K562 (cell line): Measurements from ENCODE around the gene SLC39A13. TPM values are rescaled to one million over a fixed set of nuclear protein-coding genes. Genes with fewer than 3 reads are reported as not detected.
A peak's percentile ranks its signal among the peaks of the same experiment; 100 is the strongest.

Source experiments
- ARNT ChIP-seq, 2 experiments: fragments of 450-650 bp; IDR thresholded peaks; 2 replicates each; pipeline ENCODE4 v1.6.1; 2016; ENCODE audit warnings: mild to moderate bottlenecking in 1 of 2
- CEBPG ChIP-seq, 3 experiments: fragments of 200-800 bp in 1 of 3; sonication (Bioruptor generic) in 1 of 3; sonication (generic) in 1 of 3; formaldehyde crosslinking in 1 of 3; IDR thresholded peaks in 2 of 3; conservative IDR thresholded peaks in 1 of 3; 2 replicates each; pipeline versions ENCODE4 v1.6.1 to v1.8.0; 2016 to 2022; ENCODE audit warnings: missing compliant biosample characterization in 2 of 3, missing genetic modification characterization in 2 of 3, mild to moderate bottlenecking in 1 of 3, missing genetic modification reagents in 1 of 3
- KLF1 ChIP-seq: fragments of 450-650 bp; IDR thresholded peaks from 2 replicates; pipeline ENCODE4 v1.6.1; 2016; ENCODE audit warnings: missing genetic modification characterization, missing compliant biosample characterization
- MAFF ChIP-seq: IDR thresholded peaks from 2 replicates; pipeline ENCODE4 v1.6.1; 2012; ENCODE audit warnings: low read length, improper control_type of control experiment
- MCM5 ChIP-seq: fragments of 450-650 bp; IDR thresholded peaks from 2 replicates; pipeline ENCODE4 v1.6.1; 2016; ENCODE audit warnings: low read depth
- NFRKB ChIP-seq: fragments of 450-650 bp; IDR thresholded peaks from 2 replicates; pipeline ENCODE4 v1.6.1; 2016; ENCODE audit warnings: low read depth
- NKRF ChIP-seq: fragments of 450-650 bp; IDR thresholded peaks from 2 replicates; pipeline ENCODE4 v1.6.1; 2016; ENCODE audit warnings: borderline replicate concordance
- NR2C1 ChIP-seq, 2 experiments: fragments of 450-650 bp; IDR thresholded peaks; 2 replicates each; pipeline ENCODE4 v1.6.1; 2017; ENCODE audit warnings: mild to moderate bottlenecking in 2 of 2, antibody characterized with exemption in 1 of 2, inconsistent platforms in 1 of 2, missing compliant biosample characterization in 1 of 2, missing genetic modification characterization in 1 of 2
- SLC30A9 ChIP-seq: fragments of 250-450 bp; sonication (Bioruptor Pico); IDR thresholded peaks from 2 replicates; pipeline ENCODE4 v1.8.0; 2022; ENCODE audit warnings: mild to moderate bottlenecking, moderate library complexity
- SNRNP70 ChIP-seq: fragments of 200-400 bp; formaldehyde crosslinking; optimal IDR thresholded peaks from 2 replicates; pipeline ENCODE3; 2017; ENCODE audit warnings: low read depth, low read length
- TEAD2 ChIP-seq: fragments of 450-650 bp; IDR thresholded peaks from 2 replicates; pipeline ENCODE4 v1.6.1; 2016; ENCODE audit warnings: missing genetic modification characterization, control low read depth, missing compliant biosample characterization
- TEAD4 ChIP-seq, 2 experiments: sonication (generic) in 1 of 2; formaldehyde crosslinking in 1 of 2; IDR thresholded peaks; 2 replicates each; pipeline versions ENCODE4 v1.6.1 to v1.8.0; 2012 to 2022; ENCODE audit warnings: borderline replicate concordance in 1 of 2, inconsistent platforms in 1 of 2, low read length in 1 of 2, mild to moderate bottlenecking in 1 of 2, missing genetic modification reagents in 1 of 2
- ZBTB5 ChIP-seq: fragments of 450-650 bp; IDR thresholded peaks from 2 replicates; pipeline ENCODE4 v1.6.1; 2017; ENCODE audit warnings: antibody characterized with exemption
- ZNF282 ChIP-seq: sonication (generic); formaldehyde crosslinking; IDR thresholded peaks from 2 replicates; pipeline ENCODE4 v1.8.1; 2023; ENCODE audit warnings: missing genetic modification reagents
- polyA plus RNA-seq, 8 experiments: library from polyadenylated mRNA; depleted of rRNA in 4 of 8; stranded (reverse) in 5 of 8; unstranded in 3 of 8; fragments of >200 nt; fragmentation: Nextera tagmentation in 2 of 8; fragmentation: Illumina TruSeq in 1 of 8; extraction: Ambion mirVana in 2 of 8; extraction: Trizol in 1 of 8; gene quantifications; 2 replicates each; pipeline versions ENCODE4 v1.2.1 to v1.2.3, GENCODE V29; 2011 to 2014; ENCODE audit warnings: inconsistent platforms in 1 of 8, missing spikeins in 1 of 8
- total RNA-seq, 7 experiments: library from RNA; depleted of rRNA in 6 of 7; stranded (reverse); fragments of >200 nt in 6 of 7; fragmentation: Illumina TruSeq in 2 of 7; extraction: Trizol in 2 of 7; gene quantifications; 2 replicates each; pipeline versions ENCODE4 v1.2.1 to v1.2.3, GENCODE V29; 2011 to 2021; ENCODE audit warnings: low replicate concordance in 1 of 7
- TF ChIP-seq, protein P1 (sequence below): IDR thresholded peaks from 2 replicates; pipeline ENCODE4 v1.6.1; 2012; ENCODE audit warnings: low read depth, low read length, improper control_type of control experiment, borderline replicate concordance
- TF ChIP-seq, protein P2 (sequence below): fragments of 200-800 bp; sonication (Bioruptor generic); IDR thresholded peaks from 2 replicates; pipeline ENCODE4 v1.6.1; 2017; ENCODE audit warnings: missing genetic modification characterization, missing compliant biosample characterization
- TF ChIP-seq, protein P3 (sequence below): sonication (generic); formaldehyde crosslinking; IDR thresholded peaks from 2 replicates; pipeline ENCODE4 v1.8.1; 2023; ENCODE audit warnings: mild to moderate bottlenecking, missing genetic modification reagents, moderate library complexity

Gene SLC39A13
- total and polyA plus RNA-seq, 9 of the 15 experiments (the other 6 are each of a cell fraction or from before 2014, with no cell fraction given), result 0.17 to 15.9 (median 3.2) TPM

DNA sequence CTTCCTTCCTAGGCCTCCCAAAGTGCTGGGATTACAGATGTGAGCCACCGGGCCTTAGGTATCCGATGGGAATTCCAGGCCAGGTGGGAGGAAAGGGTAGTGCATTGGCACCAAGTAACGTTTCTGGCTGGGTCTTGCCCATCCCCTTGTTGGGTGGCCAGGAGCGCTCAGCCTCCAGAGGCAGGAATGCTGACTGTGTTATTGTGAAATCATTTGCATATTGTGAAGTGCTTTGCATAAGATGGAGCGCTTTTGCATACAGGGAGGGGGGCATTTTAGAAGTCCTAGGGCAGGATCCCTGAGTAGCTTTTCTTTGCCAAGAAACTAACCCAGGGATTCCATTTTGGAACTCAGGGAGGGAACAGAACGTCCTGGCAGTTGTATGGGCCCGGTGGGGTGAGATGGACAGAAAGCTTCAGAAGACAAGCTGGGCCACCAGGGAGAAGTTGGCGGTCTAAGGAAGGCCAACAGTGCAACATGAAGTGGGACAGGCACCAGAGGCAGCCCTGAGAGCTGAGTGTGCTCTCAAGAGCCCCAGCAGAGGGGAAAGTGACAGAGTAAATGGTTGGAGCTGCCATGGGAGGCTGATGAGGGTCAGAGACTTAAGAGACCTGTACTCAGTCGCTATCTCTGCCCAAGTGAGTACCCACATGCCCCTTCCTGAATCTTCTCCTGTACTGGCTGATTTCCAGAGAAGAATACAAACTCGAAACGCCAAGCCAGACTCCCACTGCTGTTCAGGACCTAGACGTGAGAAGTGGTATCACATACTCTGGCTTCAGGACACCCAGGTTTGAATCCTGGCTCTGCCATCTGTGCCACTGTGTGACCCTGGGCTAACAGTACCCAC lies 1.3 kb upstream of the SLC39A13 start (continued):
- TF ChIP-seq CEBPG (CRISPR knock-in tag; IDR thresholded peaks at IDR 0.05) (peak; percentile 59), CEBPG (tag; conservative IDR thresholded peaks at IDR 0.05 in 1 of 2, IDR thresholded peaks at IDR 0.05 in 1 of 2) (peak; percentile 39 to 67; a peak in 2 of 4 replicates), ARNT (IDR thresholded peaks at IDR 0.05) (0 out of 4 replicates have a peak, but pooled peaks of 1 of the 2 experiments have one; percentile 22), TEAD4 (IDR thresholded peaks at IDR 0.05; ENCODE audit: low read length) (peak; percentile 65), TEAD4 (CRISPR knock-in tag; IDR thresholded peaks at IDR 0.05; ENCODE audit: borderline replicate concordance) (no peak), NKRF (no peak), KLF1 (tag) (no peak), SNRNP70 (no peak), NFRKB (0 out of 2 replicates have a peak, but pooled peaks have one; percentile 10), TEAD2 (peak; percentile 42; the same call in 1 of the 2 replicates), SLC30A9 (CRISPR knock-in tag) (no peak), ZBTB5 (no peak), NR2C1 (IDR thresholded peaks at IDR 0.05) (no peak), NR2C1 (tag; IDR thresholded peaks at IDR 0.05) (0 out of 2 replicates have a peak, but pooled peaks have one; percentile 34), MAFF (peak; percentile 68), MCM5 (no peak), ZNF282 (CRISPR knock-in tag) (no peak)
- TF ChIP-seq, protein P1, sequence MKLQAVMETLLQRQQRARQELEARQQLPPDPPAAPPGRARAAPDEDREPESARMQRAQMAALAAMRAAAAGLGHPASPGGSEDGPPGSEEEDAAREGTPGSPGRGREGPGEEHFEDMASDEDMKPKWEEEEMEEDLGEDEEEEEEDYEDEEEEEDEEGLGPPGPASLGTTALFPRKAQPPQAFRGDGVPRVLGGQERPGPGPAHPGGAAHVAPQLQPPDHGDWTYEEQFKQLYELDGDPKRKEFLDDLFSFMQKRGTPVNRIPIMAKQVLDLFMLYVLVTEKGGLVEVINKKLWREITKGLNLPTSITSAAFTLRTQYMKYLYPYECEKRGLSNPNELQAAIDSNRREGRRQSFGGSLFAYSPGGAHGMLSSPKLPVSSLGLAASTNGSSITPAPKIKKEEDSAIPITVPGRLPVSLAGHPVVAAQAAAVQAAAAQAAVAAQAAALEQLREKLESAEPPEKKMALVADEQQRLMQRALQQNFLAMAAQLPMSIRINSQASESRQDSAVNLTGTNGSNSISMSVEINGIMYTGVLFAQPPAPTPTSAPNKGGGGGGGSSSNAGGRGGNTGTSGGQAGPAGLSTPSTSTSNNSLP, result no peak
- TF ChIP-seq, protein P2, sequence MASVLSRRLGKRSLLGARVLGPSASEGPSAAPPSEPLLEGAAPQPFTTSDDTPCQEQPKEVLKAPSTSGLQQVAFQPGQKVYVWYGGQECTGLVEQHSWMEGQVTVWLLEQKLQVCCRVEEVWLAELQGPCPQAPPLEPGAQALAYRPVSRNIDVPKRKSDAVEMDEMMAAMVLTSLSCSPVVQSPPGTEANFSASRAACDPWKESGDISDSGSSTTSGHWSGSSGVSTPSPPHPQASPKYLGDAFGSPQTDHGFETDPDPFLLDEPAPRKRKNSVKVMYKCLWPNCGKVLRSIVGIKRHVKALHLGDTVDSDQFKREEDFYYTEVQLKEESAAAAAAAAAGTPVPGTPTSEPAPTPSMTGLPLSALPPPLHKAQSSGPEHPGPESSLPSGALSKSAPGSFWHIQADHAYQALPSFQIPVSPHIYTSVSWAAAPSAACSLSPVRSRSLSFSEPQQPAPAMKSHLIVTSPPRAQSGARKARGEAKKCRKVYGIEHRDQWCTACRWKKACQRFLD (CRISPR knock-in tag), result 0 out of 2 replicates have a peak, but pooled peaks have one; percentile 12
- TF ChIP-seq, protein P3, sequence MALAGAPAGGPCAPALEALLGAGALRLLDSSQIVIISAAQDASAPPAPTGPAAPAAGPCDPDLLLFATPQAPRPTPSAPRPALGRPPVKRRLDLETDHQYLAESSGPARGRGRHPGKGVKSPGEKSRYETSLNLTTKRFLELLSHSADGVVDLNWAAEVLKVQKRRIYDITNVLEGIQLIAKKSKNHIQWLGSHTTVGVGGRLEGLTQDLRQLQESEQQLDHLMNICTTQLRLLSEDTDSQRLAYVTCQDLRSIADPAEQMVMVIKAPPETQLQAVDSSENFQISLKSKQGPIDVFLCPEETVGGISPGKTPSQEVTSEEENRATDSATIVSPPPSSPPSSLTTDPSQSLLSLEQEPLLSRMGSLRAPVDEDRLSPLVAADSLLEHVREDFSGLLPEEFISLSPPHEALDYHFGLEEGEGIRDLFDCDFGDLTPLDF (CRISPR knock-in tag), result no peak
